ENCODE data around the gene ARMC5.
"Not testable (repeated sequence)": the region's sequence is repeated elsewhere in the genome, so short reads cannot be mapped to it uniquely, and the experiment has no call there.

Gene ARMC5

GRCh38 chr16:31478956-31479355 is 19.7 kb downstream of the ARMC5 start:
- no peak for DNase-seq

DNA sequence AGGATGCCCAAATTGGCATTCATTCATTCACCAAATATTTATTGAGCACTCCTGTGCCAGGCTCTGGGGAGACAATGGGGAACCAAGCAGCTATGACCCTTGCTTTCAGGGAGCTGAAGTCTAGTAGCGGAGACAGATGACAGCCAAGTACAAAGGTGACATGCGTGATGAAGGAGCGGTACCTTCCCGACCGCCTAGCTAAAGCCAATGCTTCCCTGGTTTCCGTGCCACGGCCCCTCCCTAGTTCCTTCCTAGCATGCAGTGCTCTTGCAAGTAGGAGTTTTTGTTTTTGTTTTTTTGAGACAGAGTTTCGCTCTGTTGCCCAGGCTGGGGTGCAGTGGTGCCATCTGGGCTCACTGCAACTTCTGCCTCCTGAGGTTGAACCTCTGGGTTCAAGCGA is 20.4 kb downstream of the ARMC5 start:
- DNase-seq = no peak

- no peak for DNase-seq
These were observed 21.7 kb downstream of the ARMC5 start for GRCh38 chr16:31480851-31481536.

- DNase-seq = no peak
These were observed 23.8 kb downstream of the ARMC5 start, which contains the start of gene SLC5A2 for GRCh38 chr16:31483081-31483480. Gene SLC5A2, plus strand, starts transcription at chr16:31483123. Its CDS starts 14 bp downstream, at chr16:31483137.

DNA sequence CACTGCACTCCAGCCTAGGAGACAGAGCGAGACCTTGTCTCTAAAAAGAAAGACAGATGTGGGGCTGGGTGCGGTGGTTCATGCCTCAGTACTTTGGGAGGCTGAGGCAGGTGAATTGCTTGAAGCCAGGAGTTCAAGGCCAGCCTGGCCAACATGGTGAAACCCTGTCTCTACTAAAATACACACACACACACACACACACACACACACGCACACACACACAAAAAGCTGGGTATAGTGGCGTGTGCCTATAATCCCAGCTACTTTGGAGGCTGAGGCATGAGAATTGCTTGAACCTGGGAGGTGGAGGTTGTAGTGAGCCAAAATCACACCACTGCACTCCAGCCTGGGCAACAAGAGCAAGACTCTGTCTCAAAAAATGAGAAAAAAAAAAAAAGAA is 24.7 kb downstream of the ARMC5 start:
- not testable (repeated sequence) for DNase-seq

GRCh38 chr16:31484491-31485171 is 25.3 kb downstream of the ARMC5 start:
- no peak for DNase-seq

GRCh38 chr16:31485571-31485970 is 26.3 kb downstream of the ARMC5 start:
- DNase-seq = no peak

GRCh38 chr16:31486045-31486444 is 26.7 kb downstream of the ARMC5 start:
- DNase-seq = no peak

- DNase-seq = no peak
These were observed 27.9 kb downstream of the ARMC5 start for GRCh38 chr16:31487071-31487719.

DNA sequence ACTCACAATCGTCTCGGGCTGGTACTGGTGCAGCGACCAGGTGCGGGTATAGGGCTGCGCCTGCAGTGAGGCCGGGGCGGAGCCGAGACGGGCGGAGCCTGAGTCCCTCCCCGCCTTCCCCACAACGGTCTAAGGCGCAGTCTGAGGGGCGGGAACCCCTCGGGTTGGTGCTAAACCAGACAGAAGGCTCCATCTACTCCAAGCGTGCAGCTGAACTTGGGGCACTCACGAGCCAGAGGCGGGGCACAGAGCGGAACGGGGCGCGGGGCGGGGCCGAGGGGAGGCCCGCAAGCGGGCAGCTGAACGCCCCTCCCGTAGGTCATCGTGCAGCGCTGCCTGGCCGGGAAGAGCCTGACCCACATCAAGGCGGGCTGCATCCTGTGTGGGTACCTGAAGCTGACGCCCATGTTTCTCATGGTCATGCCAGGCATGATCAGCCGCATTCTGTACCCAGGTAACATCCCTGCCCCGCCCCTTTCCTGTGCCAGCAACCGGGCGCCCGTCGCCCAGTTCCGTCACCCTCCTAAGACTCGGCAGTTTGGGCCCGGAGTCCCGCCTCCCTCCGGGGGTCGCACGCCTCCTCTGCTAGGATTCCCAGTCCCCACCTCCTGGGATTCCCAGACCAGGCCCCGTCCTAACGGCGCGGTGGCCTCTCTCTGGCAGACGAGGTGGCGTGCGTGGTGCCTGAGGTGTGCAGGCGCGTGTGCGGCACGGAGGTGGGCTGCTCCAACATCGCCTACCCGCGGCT is 28.6 kb downstream of the ARMC5 start:
- DNase-seq = no peak

- DNase-seq = no peak
These were observed 29.4 kb downstream of the ARMC5 start for GRCh38 chr16:31488468-31489297.

DNA sequence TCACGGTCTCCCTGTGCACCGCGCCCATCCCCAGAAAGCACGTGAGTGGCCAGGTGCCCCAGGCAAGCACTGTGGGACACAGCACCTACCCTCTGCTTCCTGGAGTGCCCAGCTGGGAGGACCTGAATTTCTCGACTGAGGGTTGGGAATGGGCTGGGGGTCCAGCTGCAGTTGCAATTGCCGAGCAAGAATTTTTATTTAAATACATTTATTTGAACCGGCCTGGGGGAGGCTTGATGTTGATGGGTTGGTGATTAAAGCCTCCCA is 29.9 kb downstream of the ARMC5 start:
- DNase-seq = no peak

DNA sequence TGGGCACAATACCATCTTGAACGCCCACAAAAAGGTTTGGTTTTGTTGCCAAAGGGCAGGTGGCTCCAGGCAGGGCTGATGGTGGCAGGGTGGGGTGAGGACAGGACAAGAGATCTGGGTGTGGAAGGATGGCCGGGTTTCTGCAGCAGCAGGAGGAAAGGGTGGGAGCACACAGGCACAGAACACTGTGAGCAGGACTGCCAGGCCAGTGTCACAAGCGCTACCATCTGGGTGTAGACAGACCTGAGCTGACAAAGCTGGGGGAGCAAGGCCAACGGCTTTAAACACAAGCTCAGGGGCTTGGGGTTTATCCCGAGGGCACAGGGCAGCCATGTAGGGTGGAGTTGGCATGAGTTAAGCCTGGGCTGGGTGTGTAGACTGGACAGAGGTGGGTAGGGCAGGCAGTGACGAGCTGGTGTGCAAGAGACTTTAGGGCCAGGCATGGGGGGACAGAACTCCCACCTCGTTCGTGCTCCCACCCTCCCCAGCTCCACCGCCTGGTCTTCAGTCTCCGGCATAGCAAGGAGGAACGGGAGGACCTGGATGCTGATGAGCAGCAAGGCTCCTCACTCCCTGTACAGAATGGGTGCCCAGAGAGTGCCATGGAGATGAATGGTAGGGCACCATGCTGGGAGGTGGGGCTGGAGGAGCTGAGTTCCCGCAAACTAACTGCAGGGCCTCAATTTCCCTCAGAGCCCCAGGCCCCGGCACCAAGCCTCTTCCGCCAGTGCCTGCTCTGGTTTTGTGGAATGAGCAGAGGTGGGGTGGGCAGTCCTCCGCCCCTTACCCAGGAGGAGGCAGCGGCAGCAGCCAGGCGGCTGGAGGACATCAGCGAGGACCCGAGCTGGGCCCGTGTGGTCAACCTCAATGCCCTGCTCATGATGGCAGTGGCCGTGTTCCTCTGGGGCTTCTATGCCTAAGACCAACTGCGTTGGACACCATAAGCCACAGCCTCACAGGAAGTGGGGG is 30.6 kb downstream of the ARMC5 start:
- DNase-seq = no peak

- DNase-seq = no peak
These were observed 32.6 kb downstream of the ARMC5 start for GRCh38 chr16:31491778-31492418.

GRCh38 chr16:31493506-31494125 is 34.3 kb downstream of the ARMC5 start:
- DNase-seq = no peak

DNA sequence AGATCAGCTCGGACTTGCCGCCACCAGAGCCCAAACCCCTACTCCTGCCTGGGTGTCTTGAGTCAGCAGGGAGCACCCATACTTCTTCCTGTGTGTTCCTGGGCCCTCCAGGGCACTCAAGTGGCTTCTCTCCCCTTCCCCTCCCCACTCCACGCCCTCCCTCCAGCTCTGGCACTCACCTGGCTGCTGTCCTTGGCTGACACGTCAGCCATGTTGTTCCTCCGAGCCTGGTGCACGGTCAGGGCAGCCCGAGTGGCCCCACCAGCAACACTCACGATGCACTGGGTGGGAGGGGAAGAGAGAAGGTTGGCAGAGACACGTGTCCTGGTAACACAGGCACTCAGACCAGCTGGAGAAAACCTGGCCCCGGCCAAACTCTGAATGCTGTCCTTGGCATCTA is 37.4 kb downstream of the ARMC5 start:
- DNase-seq = no peak

DNA sequence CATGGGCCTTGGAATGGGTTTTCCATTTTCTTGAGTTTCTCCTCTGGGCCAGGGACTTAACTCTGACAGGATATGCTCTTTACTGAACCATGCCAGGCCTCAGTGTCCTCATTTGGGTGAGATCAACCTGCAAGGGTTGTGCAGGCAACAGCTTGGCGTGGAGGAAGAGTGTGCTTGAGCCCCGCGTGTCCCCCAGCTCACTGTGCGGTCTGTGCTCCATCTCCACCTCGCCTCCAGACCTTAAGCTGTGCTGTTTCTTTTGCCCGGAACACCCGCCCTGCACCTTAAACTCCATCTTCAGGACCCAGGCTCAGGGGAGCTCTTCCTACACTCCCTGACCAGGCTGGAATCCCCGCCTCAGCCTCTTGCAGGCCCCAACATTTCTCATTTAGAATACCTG is 39.2 kb downstream of the ARMC5 start:
- DNase-seq = no peak

DNA sequence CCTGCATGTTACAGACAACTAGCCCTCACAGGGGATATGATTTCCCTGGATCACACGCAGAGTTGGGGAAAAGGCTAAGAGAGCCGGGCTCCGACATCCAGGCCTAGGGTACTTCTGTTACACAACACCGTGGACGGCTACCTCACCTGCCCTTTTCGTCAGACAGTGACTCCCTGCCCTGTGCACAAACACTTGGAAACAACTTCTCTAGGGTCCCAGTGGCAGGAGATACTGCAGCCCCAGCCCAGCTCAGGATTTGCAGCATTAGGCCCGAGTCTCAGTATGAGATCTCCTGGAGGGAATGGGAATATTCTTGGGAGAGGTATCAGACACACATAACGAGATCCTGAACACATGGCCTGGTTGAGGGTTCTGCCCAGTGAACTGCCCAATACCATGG is 40.6 kb downstream of the ARMC5 start:
- DNase-seq = no peak

GRCh38 chr16:31501226-31501965 is 42.1 kb downstream of the ARMC5 start:
- DNase-seq = no peak

- DNase-seq = no peak
These were observed 42.7 kb downstream of the ARMC5 start for GRCh38 chr16:31501966-31502348.
